Fibroblast of the aortic adventitia (primary cell): ENCODE measurements around the gene RAD51B. TPM values are rescaled to one million over a fixed set of nuclear protein-coding genes. Genes with fewer than 3 reads are reported as not detected.

Experiments used
- DNase-seq: peaks from one replicate; pipeline ENCODE4 v3.0.0-alpha.2; 2010; ENCODE audit warnings: low read depth
- H3K4me3 ChIP-seq: 2 replicates; pipeline ENCODE4 v1.5.1; 2011; ENCODE audit warnings: low read depth, mild to moderate bottlenecking, control low read depth, low read length, moderate library complexity
- CTCF ChIP-seq: IDR thresholded peaks from 2 replicates; pipeline ENCODE4 v1.5.1; 2011; ENCODE audit warnings: mild to moderate bottlenecking, low read length, control low read depth, inconsistent platforms; ENCODE audit not compliant: insufficient read depth
- total RNA-seq: library from RNA; depleted of rRNA; stranded (reverse); fragments of >200 nt; gene quantifications from 2 replicates; pipeline ENCODE4 v1.2.3, GENCODE V29; 2012; ENCODE audit warnings: low replicate concordance

Gene RAD51B
- total RNA-seq, 1 donor, result 28.7 TPM

GRCh38 chr14:68346556-68347343 is 527.2 kb downstream of the RAD51B start:
- no peak overlapping the region for H3K4me3 ChIP-seq
- TF ChIP-seq CTCF, result no peak
- no peak for DNase-seq

- H3K4me3 ChIP-seq, result no peak overlapping the region
- no peak for TF ChIP-seq CTCF
- peak; percentile 20 for DNase-seq
Observed at GRCh38 chr14:68349900-68350629, 530.5 kb downstream of the RAD51B start.

GRCh38 chr14:68355415-68355814 is 535.8 kb downstream of the RAD51B start:
- TF ChIP-seq CTCF, result no peak
- H3K4me3 ChIP-seq, result no peak overlapping the region
- no peak for DNase-seq

GRCh38 chr14:68357777-68358176 is 538.2 kb downstream of the RAD51B start:
- TF ChIP-seq CTCF, result no peak
- DNase-seq, result no peak
- no peak overlapping the region for H3K4me3 ChIP-seq

GRCh38 chr14:68358500-68358899 is 538.9 kb downstream of the RAD51B start:
- DNase-seq, result no peak
- TF ChIP-seq CTCF, result no peak
- H3K4me3 ChIP-seq, result no peak overlapping the region

- DNase-seq, result no peak
- no peak overlapping the region for H3K4me3 ChIP-seq
- TF ChIP-seq CTCF, result no peak
Observed at GRCh38 chr14:68359022-68359836, 539.6 kb downstream of the RAD51B start.
